ENCODE data around the gene CCDC40.

CCDC40 gene

DNA sequence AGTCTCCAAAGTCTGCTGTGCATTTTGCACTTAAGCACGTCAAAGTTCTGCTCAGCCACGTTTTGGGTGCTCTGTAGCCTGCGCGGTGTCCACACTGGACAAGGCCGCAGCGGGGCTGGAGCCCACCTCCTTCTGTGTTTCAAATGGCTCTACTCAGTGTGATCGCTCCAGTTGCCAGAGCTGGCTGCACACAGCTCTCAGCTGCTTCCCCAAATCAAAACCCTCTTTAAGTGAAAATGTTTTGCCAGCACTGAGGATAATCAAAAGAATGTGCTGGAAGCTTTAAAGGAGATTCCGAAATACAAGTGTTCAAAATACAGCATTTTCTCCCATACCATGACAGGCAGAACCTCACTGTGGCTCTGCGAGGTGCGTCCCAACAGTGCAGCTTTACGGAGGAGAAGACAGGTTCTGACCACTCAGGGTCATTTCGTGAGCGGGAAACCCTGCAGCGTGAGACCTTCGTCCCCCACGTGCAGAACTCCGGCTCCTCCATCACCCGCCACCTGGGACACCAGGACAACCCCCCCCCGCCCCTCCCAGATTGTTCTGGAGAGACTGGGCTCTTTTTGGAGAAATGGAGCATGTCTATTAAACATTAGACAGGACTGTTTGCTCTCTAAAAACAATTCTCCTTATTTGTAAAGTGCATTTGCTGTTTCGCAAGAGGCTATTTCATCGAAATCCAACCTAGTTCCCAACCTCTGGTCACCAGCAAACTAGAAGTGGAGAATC lies 17.4 kb upstream of the CCDC40 start:
- DNase-seq = peak in 1 of 14 donors; percentile 34

DNA sequence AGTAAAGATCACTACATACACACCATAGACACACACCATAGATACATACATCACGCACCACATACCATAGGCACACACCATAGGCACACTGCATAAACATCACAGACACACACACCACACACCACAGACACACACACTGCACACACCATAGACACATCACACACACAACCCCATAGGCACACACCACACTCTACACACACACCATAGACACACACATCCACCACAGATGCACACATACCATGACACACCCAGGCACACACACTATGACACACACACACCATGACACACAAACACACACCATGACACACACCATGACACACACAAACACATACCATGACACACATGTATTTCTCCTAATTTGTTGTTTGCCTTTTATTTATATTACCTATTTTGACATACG lies 14.8 kb upstream of the CCDC40 start:
- DNase-seq = no peak

DNA sequence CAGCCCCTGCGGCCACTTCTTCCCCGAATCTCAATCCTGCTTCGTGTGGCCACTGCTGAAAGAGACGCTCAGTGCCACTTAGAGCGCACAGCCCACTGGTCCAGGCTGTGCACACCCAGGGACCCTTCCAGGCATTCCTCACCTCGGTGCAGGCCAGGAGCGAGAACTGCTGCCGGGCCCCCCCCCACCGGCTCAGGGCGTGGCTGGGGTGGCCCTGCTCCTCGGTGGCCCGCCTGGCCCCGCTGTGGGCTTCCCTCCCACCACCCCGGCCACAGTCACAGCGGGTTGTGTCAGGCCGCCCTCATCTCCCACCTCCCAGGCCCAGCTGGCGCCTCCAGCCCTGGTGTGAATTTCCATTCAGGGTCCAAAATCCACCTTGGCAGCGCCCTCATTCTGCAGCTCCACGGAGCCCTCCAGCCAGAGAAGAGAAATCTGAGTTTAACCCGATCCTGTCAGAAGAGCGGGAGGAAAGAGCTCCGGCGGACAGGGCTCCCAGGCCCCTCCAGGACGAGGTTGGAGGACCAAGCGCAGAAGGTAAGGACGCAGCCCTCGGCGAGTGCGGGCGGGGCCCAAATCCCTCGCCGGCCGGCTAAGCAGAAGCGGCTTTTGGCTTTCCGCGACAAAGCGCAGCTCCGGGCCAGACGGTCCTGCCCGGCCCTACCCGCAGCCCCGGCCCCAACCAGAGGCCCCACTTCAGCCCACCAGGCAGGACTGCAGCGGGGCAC lies 12.8 kb upstream of the CCDC40 start:
- DNase-seq = peak in 1 of 14 donors; percentile 74

DNA sequence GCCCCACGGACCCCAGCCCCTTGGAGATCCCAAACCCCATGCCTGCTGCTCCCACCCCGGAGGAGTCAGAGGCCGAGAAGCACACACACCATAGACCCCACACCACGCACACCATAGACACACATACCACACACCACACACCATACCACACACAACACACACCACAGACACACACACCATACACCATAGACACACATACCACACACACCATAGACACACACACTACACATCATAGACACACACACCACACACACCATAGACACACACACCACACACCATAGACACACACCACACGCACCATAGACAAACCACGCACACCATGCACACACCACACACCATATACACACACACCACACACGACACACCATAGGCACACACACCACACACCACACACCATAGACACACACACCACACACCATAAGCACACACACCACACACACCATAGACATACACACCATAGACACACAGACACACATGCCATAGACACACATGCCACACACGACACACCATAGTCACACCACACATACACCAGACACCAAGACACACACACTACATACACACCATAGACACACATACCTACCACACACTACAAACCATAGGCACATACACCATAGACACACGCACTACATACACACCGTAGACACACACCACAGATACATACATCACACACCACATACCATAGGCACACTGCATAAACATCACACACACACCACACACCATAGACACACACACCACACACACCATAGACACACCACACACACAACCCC lies 12.1 kb upstream of the CCDC40 start:
- DNase-seq = no peak

DNA sequence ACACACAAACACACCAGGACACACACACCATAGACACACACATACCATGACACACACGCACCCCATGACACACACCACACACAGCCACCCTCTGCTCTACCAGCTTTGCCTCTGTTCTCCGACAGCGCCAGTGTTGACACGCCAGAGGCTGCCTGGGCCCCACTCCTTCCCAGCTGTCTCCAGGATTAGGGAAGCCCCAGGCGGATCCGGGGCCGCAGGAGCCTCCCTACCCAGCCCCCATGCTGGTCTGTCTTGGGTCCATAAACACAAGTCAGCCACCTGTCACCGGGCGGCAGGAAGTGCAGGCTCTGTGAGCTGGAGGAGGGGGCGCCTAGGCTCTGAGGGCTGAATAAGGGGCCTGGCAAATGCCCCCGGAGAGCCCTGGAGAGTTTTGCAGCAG lies 11.3 kb upstream of the CCDC40 start:
- peak in 1 of 14 donors; percentile 48 for DNase-seq

DNA sequence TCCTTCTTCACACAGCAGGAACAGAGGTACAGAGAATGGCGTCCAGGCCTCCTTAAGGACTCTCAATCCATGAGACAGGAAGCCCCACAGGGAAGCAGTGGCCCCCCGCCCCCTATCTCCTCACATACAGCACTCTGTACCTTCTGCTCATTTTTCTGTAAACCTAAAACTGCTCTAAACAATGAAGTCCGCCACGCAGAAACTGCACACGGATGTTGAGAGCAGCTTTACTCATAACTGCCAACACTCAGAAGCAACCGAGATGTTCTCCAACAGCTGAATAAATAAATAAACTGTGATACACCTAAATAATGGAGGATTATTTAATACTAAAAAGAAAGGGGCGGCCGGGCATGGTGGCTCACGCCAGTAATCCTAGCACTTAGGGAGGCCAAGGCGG lies 10.6 kb upstream of the CCDC40 start:
- peak in 1 of 14 donors; percentile 25 for DNase-seq

DNA sequence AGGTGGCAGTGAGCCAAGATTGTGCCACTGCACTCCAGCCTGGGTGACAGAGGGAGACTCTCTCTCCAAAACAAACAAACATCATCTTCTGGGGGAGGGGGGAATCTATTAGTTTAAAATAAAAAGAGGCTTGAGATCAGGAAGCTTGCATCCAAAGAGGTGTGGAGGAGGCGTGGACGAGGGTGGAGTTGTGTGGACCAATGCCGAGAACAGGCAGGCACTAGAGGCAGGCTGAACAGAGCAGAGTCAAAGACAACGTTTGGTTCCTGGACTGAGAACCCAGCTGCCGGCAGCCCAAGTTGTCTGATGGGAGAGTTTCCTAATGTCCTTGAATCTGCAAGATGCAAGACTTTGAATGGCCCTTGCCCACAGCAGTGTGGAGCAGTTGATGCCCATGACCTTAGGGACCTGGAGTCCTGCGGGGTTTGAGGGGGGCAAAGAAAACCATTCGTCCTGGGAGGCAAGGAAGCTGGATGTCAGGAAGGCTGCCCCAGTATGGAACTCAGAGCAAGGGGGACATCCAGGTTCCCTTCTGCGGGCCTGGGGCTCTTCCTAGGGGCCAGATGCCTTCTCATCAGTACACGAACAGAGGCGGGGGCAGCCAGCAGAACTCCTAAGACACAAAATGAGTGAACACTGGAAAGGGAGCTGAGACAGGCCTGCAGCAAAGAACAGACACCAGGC lies 9.9 kb upstream of the CCDC40 start:
- DNase-seq = peak in 1 of 14 donors; percentile 47

DNA sequence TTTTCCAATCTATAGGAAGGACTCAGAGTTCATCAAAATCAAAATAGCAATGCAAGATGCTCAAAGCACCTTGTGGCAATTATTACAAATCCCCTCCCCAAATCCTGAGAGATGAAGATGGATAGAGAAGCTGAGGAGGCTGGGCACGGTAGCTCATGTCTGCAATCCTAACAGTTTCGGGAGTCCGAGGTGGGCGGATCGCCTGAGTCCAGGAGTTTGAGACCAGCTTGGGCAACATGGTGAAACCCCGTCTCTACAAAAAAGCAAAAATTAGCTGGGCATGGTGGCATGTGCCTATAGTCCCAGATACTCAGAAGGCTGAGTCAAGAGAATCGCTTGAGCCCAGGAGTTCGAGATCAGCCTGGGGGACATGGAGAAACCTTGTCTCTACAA lies 9.4 kb upstream of the CCDC40 start:
- DNase-seq = no peak

DNA sequence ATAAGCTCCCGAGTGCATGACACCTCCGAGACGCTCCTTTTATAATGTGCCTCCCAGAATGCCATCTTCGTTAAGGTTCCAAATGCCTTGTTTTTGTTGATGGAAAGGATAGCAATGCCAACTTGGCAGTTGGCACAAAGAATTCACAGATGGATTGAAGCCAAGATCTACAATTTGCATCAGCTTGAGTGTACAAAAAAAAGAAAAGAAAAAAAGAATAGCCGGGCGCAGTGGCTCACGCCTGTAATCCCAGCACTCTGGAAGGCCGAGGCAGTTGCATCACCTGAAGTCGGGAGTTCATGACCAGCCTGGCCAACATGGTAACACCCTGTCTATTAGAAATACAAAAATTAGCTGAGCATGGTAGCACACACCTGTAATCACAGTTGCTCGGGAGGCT lies 8.4 kb upstream of the CCDC40 start:
- peak in 1 of 14 donors; percentile 72 for DNase-seq

DNA sequence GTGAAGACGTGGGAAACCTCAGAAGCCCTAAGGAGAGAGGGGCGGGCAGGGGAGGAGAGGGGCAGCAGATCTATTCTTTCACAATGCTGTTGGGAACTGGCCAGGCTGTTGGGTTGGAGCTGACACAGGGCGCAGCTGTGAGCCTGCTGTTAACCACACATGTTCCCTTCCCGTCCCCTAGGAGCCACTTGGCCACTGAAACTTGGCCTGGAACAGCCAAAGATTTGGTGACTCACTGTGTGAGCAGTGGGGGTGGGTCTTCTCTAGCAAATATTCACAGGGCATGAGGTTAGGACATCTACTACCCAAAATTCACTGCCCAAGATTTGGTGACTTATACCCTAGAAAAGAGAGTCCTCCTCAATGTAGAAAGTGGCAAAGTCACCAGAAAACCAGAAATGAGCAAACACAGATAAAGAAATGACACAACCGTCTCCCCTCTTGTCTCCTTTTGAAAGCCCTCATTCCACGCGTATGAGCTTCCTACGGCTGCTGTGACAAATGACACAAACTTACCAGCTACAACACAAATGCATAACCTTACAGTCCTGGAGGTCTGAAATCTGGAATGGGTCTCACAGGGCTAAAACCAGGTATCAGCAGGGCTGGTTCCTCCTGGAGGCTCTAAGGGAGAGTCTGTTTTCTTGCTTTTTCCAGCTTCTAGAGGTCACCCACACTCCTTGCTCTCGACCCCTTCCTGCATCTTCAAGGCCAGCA lies 7.0 kb upstream of the CCDC40 start:
- DNase-seq = peak in 2 of 14 donors; percentile 29 to 62

DNA sequence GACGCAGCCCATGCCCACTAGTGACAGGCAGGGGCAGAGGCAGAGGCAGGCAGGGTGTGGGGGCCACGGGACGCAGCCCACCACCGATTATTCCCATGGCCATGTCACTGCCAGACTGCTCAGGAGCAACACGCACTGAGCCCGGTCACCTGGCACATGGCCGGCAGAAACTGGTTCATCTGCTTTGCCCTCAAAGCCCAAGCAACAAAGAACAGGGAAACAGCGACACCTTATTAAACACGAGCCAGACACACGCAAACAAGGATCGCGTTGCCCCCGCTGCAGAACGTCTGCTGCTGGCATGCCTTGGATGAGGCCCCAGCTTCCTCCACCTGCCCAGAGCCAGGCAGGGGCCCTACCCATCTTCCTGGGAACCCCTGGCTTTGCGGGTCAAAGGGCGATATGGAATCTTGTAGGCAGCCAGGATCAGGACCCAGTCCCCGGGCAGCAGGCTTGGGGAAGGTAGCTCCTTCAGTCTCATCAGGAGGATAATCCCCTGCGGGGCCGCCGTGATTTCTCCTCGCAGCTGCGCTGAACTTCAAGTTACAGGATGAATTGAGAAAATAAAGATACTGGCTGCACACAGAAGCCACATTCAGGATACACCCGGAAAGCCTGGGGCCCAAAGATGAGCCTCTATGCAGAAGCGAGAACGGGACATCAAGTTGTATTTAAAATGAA lies 5.6 kb upstream of the CCDC40 start:
- DNase-seq = peak in 2 of 14 donors; percentile 20 to 87

DNA sequence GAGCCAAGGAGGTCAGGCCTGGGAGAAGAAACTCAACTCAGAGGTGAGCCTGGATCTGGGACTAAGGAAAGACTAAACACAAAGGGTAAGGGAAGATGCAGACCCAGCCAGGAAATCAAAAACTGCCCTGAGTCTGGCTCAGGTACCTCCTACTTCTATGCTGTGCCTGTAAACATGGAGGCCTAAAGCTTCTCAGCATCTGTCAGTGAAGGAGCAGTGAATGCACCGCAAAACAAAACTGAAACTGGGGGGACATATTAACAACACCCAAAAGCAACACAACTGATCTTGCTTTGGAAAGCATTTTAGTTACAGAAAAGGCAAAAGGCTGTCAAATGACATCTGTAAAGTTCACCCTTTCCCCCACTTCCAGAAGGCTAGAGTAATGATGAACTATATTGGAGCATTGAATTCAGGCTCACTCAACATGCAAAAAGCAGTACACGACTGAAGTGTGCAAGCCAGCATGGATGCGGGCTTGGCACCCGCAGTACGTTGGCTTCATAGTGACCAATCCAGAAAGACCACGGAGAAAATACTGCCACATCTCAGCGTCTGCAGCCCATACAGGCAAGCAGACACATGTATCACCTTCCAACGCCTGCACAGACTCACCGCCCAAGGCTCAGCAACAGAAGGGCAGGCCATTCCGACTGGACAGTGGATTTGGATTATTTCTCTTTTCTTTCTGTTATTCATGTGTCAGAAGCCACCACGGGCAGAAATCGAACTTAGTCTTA lies 4.6 kb upstream of the CCDC40 start:
- DNase-seq = peak in 1 of 14 donors; percentile 44

DNA sequence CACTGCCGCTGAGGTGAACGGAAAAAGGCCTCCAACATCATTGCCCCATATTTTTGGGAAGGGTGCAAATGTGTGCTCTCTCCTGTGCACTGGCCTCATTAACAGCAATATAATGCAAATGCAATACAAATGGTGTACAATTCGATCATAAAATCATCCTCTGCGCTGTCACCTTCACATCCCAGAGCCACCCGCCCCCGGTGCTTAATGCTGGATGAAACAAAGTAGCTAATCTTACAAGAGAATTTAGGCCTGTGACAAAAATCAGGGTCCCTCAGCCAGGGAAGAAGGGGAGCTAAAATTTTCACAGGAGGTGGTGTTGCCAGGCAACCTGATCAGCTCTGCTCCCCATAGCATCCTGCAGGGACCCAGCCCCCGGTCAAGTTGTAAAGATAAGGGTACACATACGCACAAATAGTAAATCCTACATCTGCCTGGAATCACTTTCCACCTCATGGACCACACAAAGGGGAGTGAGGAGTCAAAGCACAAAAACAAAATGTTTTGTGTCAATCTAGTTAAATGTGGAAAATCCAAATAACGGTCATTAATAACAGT lies 3.7 kb upstream of the CCDC40 start:
- peak in 1 of 14 donors; percentile 20 for DNase-seq

DNA sequence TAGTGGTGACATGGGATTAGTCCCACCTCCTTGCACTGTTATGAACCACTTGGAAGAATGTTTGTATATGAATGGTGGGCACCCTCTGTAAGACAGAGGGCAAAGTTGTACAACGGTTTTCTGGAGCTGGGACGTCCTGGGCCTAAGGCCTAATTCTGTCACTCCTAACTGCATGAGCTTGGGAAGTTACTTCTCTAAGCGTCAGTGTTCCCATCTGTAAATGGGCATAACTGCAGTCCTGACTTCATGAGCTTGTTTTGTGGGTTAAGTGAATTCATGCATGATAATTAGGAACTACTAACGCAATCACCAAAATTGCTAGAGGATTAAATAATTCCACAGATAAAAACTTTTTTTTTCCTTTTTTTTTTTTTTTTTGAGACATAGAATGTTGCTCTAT lies 2.6 kb upstream of the CCDC40 start:
- no peak for DNase-seq

DNA sequence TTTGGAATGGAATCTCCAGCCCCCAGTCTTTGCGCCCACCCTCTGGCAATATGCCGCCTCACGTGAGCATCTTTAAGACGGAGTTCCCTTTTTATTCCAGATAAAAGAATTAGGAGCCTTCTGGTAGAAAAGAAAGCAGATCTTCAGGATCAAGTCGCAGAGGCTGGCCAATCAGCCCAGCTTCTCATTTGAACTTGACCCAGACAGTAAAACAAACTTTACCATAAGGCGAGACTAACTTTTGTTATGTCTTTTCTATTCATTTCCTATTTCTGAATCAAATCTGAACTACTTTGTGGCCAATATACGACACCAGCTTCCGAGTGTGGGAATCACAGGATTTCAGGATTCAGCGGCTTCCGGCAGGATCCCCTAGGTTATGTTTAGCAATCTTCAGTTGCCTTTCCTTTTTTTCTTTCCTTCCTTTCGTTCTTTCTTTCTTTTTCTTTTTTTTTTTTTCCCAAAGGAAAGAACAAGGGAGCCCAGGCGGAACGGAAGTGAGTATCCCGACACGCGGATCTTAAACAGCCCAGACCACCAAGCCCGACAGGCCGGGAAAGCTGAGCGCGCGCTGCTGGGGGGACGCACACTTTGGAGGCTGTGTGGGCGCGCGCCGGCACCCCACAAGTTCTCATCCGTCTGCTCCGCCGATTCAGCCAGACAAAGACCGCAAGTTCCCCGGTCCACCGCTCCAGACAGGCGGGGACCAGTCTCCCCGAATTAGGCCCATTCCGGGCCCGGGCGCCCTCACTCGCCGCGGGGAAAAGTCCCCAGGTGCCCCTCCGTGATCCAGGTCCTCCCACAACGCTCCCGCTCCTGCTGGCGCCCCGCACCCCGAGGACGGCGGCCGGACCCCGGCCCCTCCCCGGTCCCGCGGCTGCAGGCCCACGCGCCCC lies 1.4 kb upstream of the CCDC40 start:
- peak in 3 of 14 donors; percentile 29 to 44 (median 30) for DNase-seq

DNA sequence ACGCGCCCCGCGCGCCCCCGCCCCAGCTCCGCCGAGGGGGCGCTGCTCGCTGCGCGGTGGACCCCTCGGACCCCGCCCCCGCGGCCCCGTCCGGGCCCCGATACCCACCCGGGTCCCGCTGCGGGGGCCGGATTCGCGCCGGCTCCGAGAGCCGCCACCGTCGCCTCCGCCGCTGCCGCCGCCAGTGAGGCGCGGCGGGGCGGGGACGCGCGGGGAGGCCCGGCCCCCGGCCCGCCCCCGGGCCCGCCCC lies 830 bp upstream of the CCDC40 start, which contains the start of gene TBC1D16:
TSS of gene TBC1D16 (minus strand) at position 186 of the 250 bp plus-strand sequence. CDS start 22,325 bp downstream, outside the sequence.
- no peak for DNase-seq

DNA sequence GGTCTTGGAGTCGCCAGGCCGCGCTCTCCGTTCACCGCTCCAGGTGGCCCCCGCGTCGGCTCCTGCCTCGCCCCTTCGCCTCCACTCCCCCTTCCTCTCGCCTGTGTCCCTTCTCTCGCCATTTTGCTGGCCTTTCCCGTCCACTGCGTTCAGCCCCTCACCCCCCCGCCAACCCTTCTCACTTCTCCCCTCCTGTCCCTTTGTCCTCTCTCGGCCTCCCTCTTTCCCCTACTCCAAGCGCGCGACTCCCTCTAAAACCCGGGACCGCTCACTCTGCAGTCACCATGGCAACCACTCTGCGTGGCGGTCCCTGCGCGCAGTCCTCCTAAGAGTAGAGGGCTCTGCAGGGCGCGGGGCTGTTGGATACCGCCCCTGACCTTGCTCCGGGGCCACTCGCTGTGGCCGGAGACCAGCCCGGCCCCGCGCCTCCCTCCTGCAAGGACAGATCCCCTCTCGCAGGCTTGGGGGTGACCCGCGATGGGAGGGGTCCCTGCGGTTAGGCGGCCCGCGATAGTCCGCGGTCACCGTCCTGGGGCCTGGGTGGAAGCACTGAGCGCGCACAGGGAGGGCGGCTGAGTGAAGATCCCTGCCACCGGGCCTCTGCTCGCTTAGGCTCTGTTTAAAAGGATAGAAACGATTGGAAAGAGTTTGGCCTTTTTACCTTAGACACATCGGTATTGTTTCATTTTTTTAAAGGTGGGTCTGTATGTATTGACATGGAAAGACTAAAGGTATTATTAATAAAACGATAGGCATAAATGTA lies 454 bp downstream of the CCDC40 start:
- peak in 3 of 14 donors; percentile 18 to 49 (median 33) for DNase-seq

DNA sequence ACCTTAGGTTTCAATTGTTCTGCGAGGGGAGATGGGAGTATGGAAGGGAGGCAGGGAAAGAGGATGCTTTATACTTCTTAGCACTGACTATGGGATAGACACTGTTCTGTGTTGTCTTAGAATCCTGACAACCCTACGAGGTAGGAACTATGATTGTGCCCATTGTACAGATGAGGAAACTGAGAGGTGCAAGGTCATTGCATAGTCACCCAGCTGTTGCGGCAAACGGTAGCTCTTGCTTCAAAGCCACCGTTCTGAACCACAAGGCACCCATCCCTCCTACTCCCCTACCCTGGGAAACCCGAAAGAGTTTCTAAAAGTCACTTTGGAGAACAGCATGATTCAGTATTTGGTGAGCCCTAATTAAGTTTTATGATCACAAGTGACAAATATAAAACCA lies 7.5 kb downstream of the CCDC40 start:
- no peak for DNase-seq

Measured in C1 segment of cervical spinal cord (tissue), 14 donors.